SK-N-SH (cell line): Measurements from ENCODE around the gene HOXD11. TPM values are rescaled to one million over a fixed set of nuclear protein-coding genes. Genes with fewer than 3 reads are reported as not detected.
A peak's percentile ranks its signal among the peaks of the same experiment; 100 is the strongest.

Experiments
- CTCF ChIA-PET: fragments of 300-600, 350-600 bp; formaldehyde crosslinking; extraction: SDS; loops from one replicate; lab custom pipeline; 2021; lab: Yijun Ruan, JAX
- POLR2A ChIA-PET: fragments of 350-600 bp; sonication (Branson Sonifier 250); formaldehyde crosslinking; extraction: SDS; loops from one replicate; lab custom pipeline; 2020; ENCODE audit warnings: antibody characterized with exemption, inconsistent platforms; lab: Yijun Ruan, JAX
- DNase-seq: peaks from one replicate; pipeline ENCODE4 v3.0.0; 2012
- H2AFZ ChIP-seq: fragments of 200-600 bp; sonication (generic); 2 replicates; pipeline ENCODE4 v1.8.1; 2016; ENCODE audit warnings: antibody characterized with exemption, mild to moderate bottlenecking, low read depth
- H3F3A ChIP-seq: fragments of 200-600 bp; sonication (generic); replicated peaks from 2 replicates; pipeline ENCODE3; 2016; ENCODE audit warnings: antibody characterized with exemption, mild to moderate bottlenecking; ENCODE audit not compliant: insufficient read depth
- H3K27ac ChIP-seq, 2 experiments: fragments of 200-500 bp in 1 of 2; fragments of 200-600 bp in 1 of 2; sonication (Bioruptor generic) in 1 of 2; sonication (generic), shearing (Covaris generic) in 1 of 2; 2 replicates each; pipeline versions ENCODE4 v1.5.1 to v1.6.1; 2014 to 2016; ENCODE audit warnings: low read depth in 2 of 2, inconsistent platforms in 1 of 2, low read length in 1 of 2, mild to moderate bottlenecking in 1 of 2, mixed read lengths in 1 of 2
- H3K27me3 ChIP-seq: fragments of 200-600 bp; sonication (generic), shearing (Covaris generic); 2 replicates; pipeline ENCODE4 v1.6.1; 2016; ENCODE audit warnings: mixed run types; ENCODE audit not compliant: insufficient read depth
- H3K36me3 ChIP-seq, 2 experiments: fragments of 200-500 bp in 1 of 2; fragments of 200-600 bp in 1 of 2; sonication (Bioruptor generic) in 1 of 2; sonication (generic) in 1 of 2; replicated peaks in 1 of 2; 2 replicates each; pipeline versions ENCODE3 to v1.5.1; 2014 to 2016; ENCODE audit warnings: low read length in 1 of 2, mild to moderate bottlenecking in 1 of 2; ENCODE audit not compliant: insufficient read depth in 2 of 2, control insufficient read depth in 1 of 2
- H3K4me1 ChIP-seq, 2 experiments: fragments of 200-500 bp in 1 of 2; fragments of 200-600 bp in 1 of 2; sonication (Bioruptor generic) in 1 of 2; sonication (generic), shearing (Covaris generic) in 1 of 2; 2 replicates each; pipeline versions ENCODE4 v1.5.1 to v1.6.1; 2014 to 2016; ENCODE audit warnings: low read depth in 1 of 2, low read length in 1 of 2, mixed run types in 1 of 2; ENCODE audit not compliant: insufficient read depth in 2 of 2, control insufficient read depth in 1 of 2
- H3K4me2 ChIP-seq: fragments of 200-600 bp; sonication (generic), shearing (Covaris generic); 2 replicates; pipeline ENCODE4 v1.6.1; 2017; ENCODE audit warnings: mixed run types
- H3K4me3 ChIP-seq, 2 experiments: fragments of 200-500 bp in 1 of 2; fragments of 200-600 bp in 1 of 2; sonication (Bioruptor generic) in 1 of 2; sonication (generic), shearing (Covaris generic) in 1 of 2; 2 replicates each; pipeline versions ENCODE4 v1.5.1 to v1.8.1; 2014 to 2016; ENCODE audit warnings: low read depth in 2 of 2, inconsistent platforms in 1 of 2, low read length in 1 of 2, mild to moderate bottlenecking in 1 of 2, mixed read lengths in 1 of 2, moderate library complexity in 1 of 2
- H3K79me2 ChIP-seq: fragments of 200-600 bp; sonication (generic); 2 replicates; pipeline ENCODE4 v1.8.1; 2017; ENCODE audit warnings: mild to moderate bottlenecking; ENCODE audit not compliant: insufficient read depth
- H3K9ac ChIP-seq: fragments of 200-600 bp; sonication (generic); 2 replicates; pipeline ENCODE4 v1.6.1; 2017; ENCODE audit warnings: mixed run types
- H3K9me2 ChIP-seq: fragments of 200-600 bp; sonication (generic); 2 replicates; pipeline ENCODE4 v1.6.1; 2017; ENCODE audit warnings: mixed run types
- H3K9me3 ChIP-seq: fragments of 200-600 bp; sonication (generic); 2 replicates; pipeline ENCODE4 v1.6.1; 2017; ENCODE audit warnings: mixed run types, mild to moderate bottlenecking, moderate library complexity
- H4K20me1 ChIP-seq: fragments of 200-600 bp; sonication (generic); 2 replicates; pipeline ENCODE4 v1.6.1; 2017; ENCODE audit warnings: mild to moderate bottlenecking, mixed run types; ENCODE audit not compliant: insufficient read depth
- EP300 ChIP-seq, 2 experiments: IDR thresholded peaks; 2 replicates each; pipeline versions ENCODE4 v1.4.0 to v1.6.1; 2012; ENCODE audit warnings: borderline replicate concordance in 1 of 2, low read depth in 1 of 2, low read length in 1 of 2
- FOXM1 ChIP-seq: IDR thresholded peaks from 2 replicates; pipeline ENCODE4 v1.4.0; 2012; ENCODE audit warnings: low read depth, mild to moderate bottlenecking
- JUND ChIP-seq: IDR thresholded peaks from 2 replicates; pipeline ENCODE4 v1.4.0; 2012
- MXI1 ChIP-seq: IDR thresholded peaks from 2 replicates; pipeline ENCODE4 v1.6.1; 2012; ENCODE audit warnings: mild to moderate bottlenecking, low read depth, low read length, improper control_type of control experiment
- POLR2AphosphoS5 ChIP-seq: IDR thresholded peaks from 2 replicates; pipeline ENCODE4 v1.6.1; 2012; ENCODE audit warnings: low read depth, low read length
- RAD21 ChIP-seq: IDR thresholded peaks from 2 replicates; pipeline ENCODE4 v1.6.1; 2012; ENCODE audit warnings: mild to moderate bottlenecking, low read length
- RFX5 ChIP-seq: IDR thresholded peaks from 2 replicates; pipeline ENCODE4 v1.6.1; 2012; ENCODE audit warnings: mild to moderate bottlenecking, improper control_type of control experiment, low read length
- RXRA ChIP-seq: IDR thresholded peaks from 2 replicates; pipeline ENCODE4 v1.4.0; 2012; ENCODE audit warnings: low read depth, mild to moderate bottlenecking, borderline replicate concordance
- SIN3A ChIP-seq: IDR thresholded peaks from 2 replicates; pipeline ENCODE4 v1.6.1; 2012; ENCODE audit warnings: low read depth, mild to moderate bottlenecking, low read length, moderate library complexity, borderline replicate concordance
- SMC3 ChIP-seq: IDR thresholded peaks from 2 replicates; pipeline ENCODE4 v1.6.1; 2012; ENCODE audit warnings: low read depth, low read length, improper control_type of control experiment
- TAF1 ChIP-seq: IDR thresholded peaks from 2 replicates; pipeline ENCODE4 v1.6.1; 2012; ENCODE audit warnings: low read depth, mild to moderate bottlenecking, low read length, moderate library complexity, borderline replicate concordance
- YY1 ChIP-seq: IDR thresholded peaks from 2 replicates; pipeline ENCODE4 v1.4.0; 2012; ENCODE audit warnings: low read depth, mild to moderate bottlenecking
- WGBS: methylation state at CpG from one replicate; pipeline ENCODE4 v1.1.6; 2017; ENCODE audit warnings: low lambda C conversion rate; 5-methylcytosine and 5-hydroxymethylcytosine counted together
- polyA plus RNA-seq, 3 experiments: library from polyadenylated mRNA; depleted of rRNA; stranded (reverse); fragments of >200 nt; gene quantifications; 2 replicates each; pipeline ENCODE4 v1.2.3, GENCODE V29; 2012
- TF ChIP-seq, protein P1 (sequence below): IDR thresholded peaks from 2 replicates; pipeline ENCODE4 v1.4.0; 2012; ENCODE audit warnings: low read depth, borderline replicate concordance
- TF ChIP-seq, protein P2 (sequence below): IDR thresholded peaks from 2 replicates; pipeline ENCODE4; 2012
- TF ChIP-seq, protein P3 (sequence below): IDR thresholded peaks from 2 replicates; pipeline ENCODE4 v1.6.1; 2012; ENCODE audit warnings: mild to moderate bottlenecking, low read depth, low read length, moderate library complexity

The HOXD11 gene
- polyA plus RNA-seq, 1 of the 3 experiments (the other 2 are of a cell fraction): not detected

DNA sequence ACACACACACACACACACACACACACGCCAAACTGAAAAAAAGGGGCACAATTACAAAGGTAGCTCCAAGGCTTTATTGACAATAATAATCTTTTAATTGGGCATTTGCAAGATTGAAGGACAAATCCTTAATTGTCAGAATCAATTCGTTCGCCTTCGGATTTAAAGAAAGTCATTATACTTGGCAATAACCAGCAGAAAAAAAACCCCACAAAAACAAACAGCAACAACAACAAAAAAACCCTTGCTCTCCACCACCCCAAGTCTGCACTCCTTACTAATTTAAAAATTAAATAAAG lies 20.6 kb downstream of the HOXD11 start:
- TF ChIP-seq, protein P1, sequence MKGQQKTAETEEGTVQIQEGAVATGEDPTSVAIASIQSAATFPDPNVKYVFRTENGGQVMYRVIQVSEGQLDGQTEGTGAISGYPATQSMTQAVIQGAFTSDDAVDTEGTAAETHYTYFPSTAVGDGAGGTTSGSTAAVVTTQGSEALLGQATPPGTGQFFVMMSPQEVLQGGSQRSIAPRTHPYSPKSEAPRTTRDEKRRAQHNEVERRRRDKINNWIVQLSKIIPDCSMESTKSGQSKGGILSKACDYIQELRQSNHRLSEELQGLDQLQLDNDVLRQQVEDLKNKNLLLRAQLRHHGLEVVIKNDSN: no peak
- TF ChIP-seq YY1 (no peak), RAD21 (no peak), SIN3A (no peak), TAF1 (no peak)
- TF ChIP-seq, protein P2, sequence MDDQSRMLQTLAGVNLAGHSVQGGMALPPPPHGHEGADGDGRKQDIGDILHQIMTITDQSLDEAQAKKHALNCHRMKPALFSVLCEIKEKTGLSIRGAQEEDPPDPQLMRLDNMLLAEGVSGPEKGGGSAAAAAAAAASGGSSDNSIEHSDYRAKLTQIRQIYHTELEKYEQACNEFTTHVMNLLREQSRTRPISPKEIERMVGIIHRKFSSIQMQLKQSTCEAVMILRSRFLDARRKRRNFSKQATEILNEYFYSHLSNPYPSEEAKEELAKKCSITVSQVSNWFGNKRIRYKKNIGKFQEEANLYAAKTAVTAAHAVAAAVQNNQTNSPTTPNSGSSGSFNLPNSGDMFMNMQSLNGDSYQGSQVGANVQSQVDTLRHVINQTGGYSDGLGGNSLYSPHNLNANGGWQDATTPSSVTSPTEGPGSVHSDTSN: no peak
- TF ChIP-seq, all 33 proteins: peak for 0
- Histone ChIP-seq H3K4me2 (no peak overlapping the region), H2AFZ (no peak overlapping the region), H3K9me2 (no peaks in the 10 kb centered on the region), H3K4me1 (peaks cover 4 to 22% of the 10 kb centered on the region in 2 experiments; a peak in 3 of 4 replicates), H3K9ac (no peak overlapping the region), H3K79me2 (peaks cover 10% of the 10 kb centered on the region), H3K36me3 (no peaks in the 10 kb centered on the region), H3K27ac (no peak overlapping the region), H3K9me3 (no peaks in the 10 kb centered on the region), H3F3A (peaks cover 11% of the 10 kb centered on the region), H4K20me1 (no peaks in the 10 kb centered on the region), H3K27me3 (no peaks in the 10 kb centered on the region), H3K4me3 (no peak overlapping the region)
- WGBS: 95% methylated on average over 4 of the region's 4 CpGs
- ChIA-PET POLR2A (interaction anchor here (0.8 to 1.3 kb wide), 2 partner anchors 8 to 524 kb away, joined by 5 to 6 read pairs; no protein-coding TSS in a partner anchor), CTCF (interaction anchor here (0.7 to 26.1 kb wide), 32 partner anchors 13 to 1779 kb away, joined by 3 to 1047 read pairs (median 6); partner anchors contain the start of gene HOXD10)
- no peak for DNase-seq

DNA sequence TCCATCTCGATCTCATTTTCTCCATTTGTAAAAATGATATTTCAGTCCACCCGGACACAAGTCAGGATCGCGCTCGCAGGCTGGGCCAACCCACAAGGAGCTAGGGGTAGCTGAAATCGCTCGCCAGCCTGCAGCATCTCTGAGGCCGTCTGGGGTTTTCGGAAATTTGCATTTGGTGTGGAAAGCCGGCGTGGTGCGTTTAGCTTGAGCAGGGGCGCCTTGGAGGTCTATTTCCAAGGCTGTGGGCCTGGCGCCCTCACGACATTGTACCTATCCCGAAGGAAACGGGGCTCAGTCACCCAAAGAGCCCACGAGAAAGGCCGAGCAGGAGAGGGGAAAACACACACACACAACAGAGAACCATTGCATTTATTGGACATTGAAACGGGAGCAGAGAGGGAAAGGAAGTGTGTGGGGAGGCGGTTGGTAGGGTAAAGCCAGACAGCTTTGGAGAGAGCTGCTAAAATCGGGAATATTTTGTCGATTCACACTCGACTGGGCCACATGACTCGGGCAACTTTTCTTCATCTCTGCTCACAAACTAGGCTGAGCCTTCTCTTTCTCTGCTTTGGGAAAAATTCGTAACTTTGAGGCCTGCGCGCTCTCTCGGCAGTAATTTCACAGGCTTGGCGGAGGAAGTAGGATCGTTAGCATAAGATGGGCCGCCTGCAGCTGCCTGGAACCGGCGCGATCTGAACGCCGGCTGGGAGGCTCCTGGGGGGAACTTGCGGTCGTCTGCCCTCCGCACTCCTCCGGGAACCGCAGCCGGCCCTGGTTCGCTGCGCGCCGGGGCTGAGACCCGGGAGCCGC lies 21.3 kb downstream of the HOXD11 start:
- no peak overlapping the region for H3K9ac ChIP-seq
- no peaks in the 10 kb centered on the region for H3K27me3 ChIP-seq
- no peaks in the 10 kb centered on the region for H4K20me1 ChIP-seq
- TF ChIP-seq FOXM1: no peak
- no peak for TF ChIP-seq RXRA
- TF ChIP-seq SMC3: no peak
- no peak for TF ChIP-seq RFX5
- TF ChIP-seq, protein P3, sequence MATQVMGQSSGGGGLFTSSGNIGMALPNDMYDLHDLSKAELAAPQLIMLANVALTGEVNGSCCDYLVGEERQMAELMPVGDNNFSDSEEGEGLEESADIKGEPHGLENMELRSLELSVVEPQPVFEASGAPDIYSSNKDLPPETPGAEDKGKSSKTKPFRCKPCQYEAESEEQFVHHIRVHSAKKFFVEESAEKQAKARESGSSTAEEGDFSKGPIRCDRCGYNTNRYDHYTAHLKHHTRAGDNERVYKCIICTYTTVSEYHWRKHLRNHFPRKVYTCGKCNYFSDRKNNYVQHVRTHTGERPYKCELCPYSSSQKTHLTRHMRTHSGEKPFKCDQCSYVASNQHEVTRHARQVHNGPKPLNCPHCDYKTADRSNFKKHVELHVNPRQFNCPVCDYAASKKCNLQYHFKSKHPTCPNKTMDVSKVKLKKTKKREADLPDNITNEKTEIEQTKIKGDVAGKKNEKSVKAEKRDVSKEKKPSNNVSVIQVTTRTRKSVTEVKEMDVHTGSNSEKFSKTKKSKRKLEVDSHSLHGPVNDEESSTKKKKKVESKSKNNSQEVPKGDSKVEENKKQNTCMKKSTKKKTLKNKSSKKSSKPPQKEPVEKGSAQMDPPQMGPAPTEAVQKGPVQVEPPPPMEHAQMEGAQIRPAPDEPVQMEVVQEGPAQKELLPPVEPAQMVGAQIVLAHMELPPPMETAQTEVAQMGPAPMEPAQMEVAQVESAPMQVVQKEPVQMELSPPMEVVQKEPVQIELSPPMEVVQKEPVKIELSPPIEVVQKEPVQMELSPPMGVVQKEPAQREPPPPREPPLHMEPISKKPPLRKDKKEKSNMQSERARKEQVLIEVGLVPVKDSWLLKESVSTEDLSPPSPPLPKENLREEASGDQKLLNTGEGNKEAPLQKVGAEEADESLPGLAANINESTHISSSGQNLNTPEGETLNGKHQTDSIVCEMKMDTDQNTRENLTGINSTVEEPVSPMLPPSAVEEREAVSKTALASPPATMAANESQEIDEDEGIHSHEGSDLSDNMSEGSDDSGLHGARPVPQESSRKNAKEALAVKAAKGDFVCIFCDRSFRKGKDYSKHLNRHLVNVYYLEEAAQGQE: no peak
- TF ChIP-seq POLR2AphosphoS5: no peak
- TF ChIP-seq MXI1: no peak
- TF ChIP-seq SIN3A: no peak
- no peak for TF ChIP-seq EP300 (IDR thresholded peaks at IDR 0.05; ENCODE audit: borderline replicate concordance in 1 of 2, low read depth in 1 of 2, low read length in 1 of 2)
- TF ChIP-seq JUND: no peak
- 97% methylated on average over 49 of the region's 49 CpGs for WGBS
- ChIA-PET POLR2A (interaction anchor here (6.3 kb wide), 1 partner anchor 446 kb away, joined by 34 read pairs; no protein-coding TSS in a partner anchor), CTCF (interaction anchor here (0.9 to 26.1 kb wide), 18 partner anchors 12 to 1036 kb away, joined by 3 to 1047 read pairs (median 10); partner anchors contain the start of gene HOXD10)
- no peak for DNase-seq
- no peaks in the 10 kb centered on the region for H3K36me3 ChIP-seq
- no peaks in the 10 kb centered on the region for H3K9me3 ChIP-seq
- peaks cover 10% of the 10 kb centered on the region for H3K79me2 ChIP-seq
- no peak overlapping the region for H3K4me3 ChIP-seq
- H3K27ac ChIP-seq: no peak overlapping the region
- H3K4me2 ChIP-seq: 0 out of 2 replicates have a peak overlapping the region, but pooled peaks have one; percentile 85
- H3K9me2 ChIP-seq: no peaks in the 10 kb centered on the region
- H2AFZ ChIP-seq: no peak overlapping the region
- H3F3A ChIP-seq: peaks cover 11% of the 10 kb centered on the region
- H3K4me1 ChIP-seq: peaks cover 10 to 28% of the 10 kb centered on the region in 2 experiments; a peak in 3 of 4 replicates
